Activated T-helper 1 cell treated with anti-CD3 and anti-CD28 coated beads, Interleukin-12 subunit alpha, Interleukin-12 subunit beta, Interleukin-2, Interleukin-4 antibody, amounts not matched to agents 30 ng/mL and 10 ng/mL and 1 ng/mL, durations not matched to agents 14 hours and 24 hours and 36 hours (primary cell): ENCODE measurements around the gene NR3C2. TPM values are rescaled to one million over a fixed set of nuclear protein-coding genes. Genes with fewer than 3 reads are reported as not detected.

Experiments used
- DNase-seq: peaks from one replicate; pipeline ENCODE4 v3.0.0; 2021; ENCODE audit warnings: low spot score
- H3K27ac Mint-ChIP-seq: one replicate; pipeline ENCODE4 v1.8.0; 2021; ENCODE audit warnings: mild to moderate bottlenecking, mixed read lengths
- H3K27me3 Mint-ChIP-seq: one replicate; pipeline ENCODE4 v1.8.0; 2022; ENCODE audit warnings: mild to moderate bottlenecking, moderate library complexity, mixed read lengths; ENCODE audit not compliant: insufficient read depth
- H3K36me3 Mint-ChIP-seq: one replicate; pipeline ENCODE4 v1.8.0; 2021; ENCODE audit warnings: low read depth, mixed read lengths
- H3K4me1 Mint-ChIP-seq: one replicate; pipeline ENCODE4 v1.8.0; 2021; ENCODE audit warnings: low read depth, mixed read lengths
- H3K4me3 Mint-ChIP-seq: one replicate; pipeline ENCODE4 v1.8.0; 2021; ENCODE audit warnings: mild to moderate bottlenecking, moderate library complexity, mixed read lengths
- H3K9me3 Mint-ChIP-seq: one replicate; pipeline ENCODE4 v1.8.0; 2021; ENCODE audit warnings: mixed read lengths
- intact Hi-C: fragments of 100-400 bp; cut with micrococcal nuclease; formaldehyde crosslinking; loops from one replicate; pipeline ENCODE4 v1.15.1; 2024
- total RNA-seq: library from RNA; stranded (reverse); gene quantifications from 2 replicates; pipeline ENCODE4 v1.2.3, GENCODE V29; 2022

Gene NR3C2
- total RNA-seq, 1 donor from 2014 or later, result 0.29 TPM

- H3K36me3 Mint-ChIP-seq, result no peaks in the 10 kb centered on the region
- H3K27ac Mint-ChIP-seq, result no peak overlapping the region
- peaks cover 3% of the 10 kb centered on the region for H3K27me3 Mint-ChIP-seq
These were observed 131.5 kb downstream of the NR3C2 start for GRCh38 chr4:148310756-148311155.

GRCh38 chr4:148305751-148306150 lies 136.5 kb downstream of the NR3C2 start:
- Mint-ChIP-seq H3K9me3 (peaks cover 4% of the 10 kb centered on the region), H3K4me3 (no peak overlapping the region), H3K27me3 (peaks cover 3% of the 10 kb centered on the region), H3K36me3 (no peaks in the 10 kb centered on the region), H3K4me1 (no peaks in the 10 kb centered on the region), H3K27ac (no peak overlapping the region)
- intact Hi-C loops, result no loop called here
- DNase-seq, result no peak

More at GRCh38 chr4:148310756-148311155, 131.5 kb downstream of the NR3C2 start:
- no peak for DNase-seq
- no peak overlapping the region for H3K4me3 Mint-ChIP-seq
- no peaks in the 10 kb centered on the region for H3K4me1 Mint-ChIP-seq
- intact Hi-C loops, result no loop called here
- H3K9me3 Mint-ChIP-seq, result no peaks in the 10 kb centered on the region

- DNase-seq, result no peak
- peaks cover 14% of the 10 kb centered on the region for H3K9me3 Mint-ChIP-seq
These were observed 139.8 kb downstream of the NR3C2 start for GRCh38 chr4:148302416-148302815.

GRCh38 chr4:148300877-148301276 lies 141.3 kb downstream of the NR3C2 start:
- DNase-seq, result no peak
- no peaks in the 10 kb centered on the region for H3K27me3 Mint-ChIP-seq
- intact Hi-C loops, result no loop called here
- no peak overlapping the region for H3K27ac Mint-ChIP-seq
- H3K4me3 Mint-ChIP-seq, result no peak overlapping the region
- H3K9me3 Mint-ChIP-seq, result peaks cover 14% of the 10 kb centered on the region
- no peaks in the 10 kb centered on the region for H3K4me1 Mint-ChIP-seq
- H3K36me3 Mint-ChIP-seq, result no peaks in the 10 kb centered on the region

More at GRCh38 chr4:148302416-148302815, 139.8 kb downstream of the NR3C2 start:
- no peak overlapping the region for H3K4me3 Mint-ChIP-seq
- no peak overlapping the region for H3K27ac Mint-ChIP-seq
- H3K27me3 Mint-ChIP-seq, result peaks cover 3% of the 10 kb centered on the region
- intact Hi-C loops, result no loop called here
- H3K36me3 Mint-ChIP-seq, result no peaks in the 10 kb centered on the region
- H3K4me1 Mint-ChIP-seq, result no peaks in the 10 kb centered on the region

GRCh38 chr4:148299337-148299736 lies 142.9 kb downstream of the NR3C2 start:
- Mint-ChIP-seq H3K36me3 (no peaks in the 10 kb centered on the region), H3K4me3 (no peak overlapping the region), H3K27me3 (no peaks in the 10 kb centered on the region), H3K4me1 (no peaks in the 10 kb centered on the region), H3K27ac (no peak overlapping the region), H3K9me3 (peaks cover 14% of the 10 kb centered on the region)
- intact Hi-C loops, result no loop called here
- DNase-seq, result no peak

GRCh38 chr4:148296498-148296897 lies 145.7 kb downstream of the NR3C2 start:
- H3K27me3 Mint-ChIP-seq, result no peaks in the 10 kb centered on the region
- H3K36me3 Mint-ChIP-seq, result no peaks in the 10 kb centered on the region
- H3K9me3 Mint-ChIP-seq, result peaks cover 14% of the 10 kb centered on the region
- DNase-seq, result no peak
- H3K27ac Mint-ChIP-seq, result no peak overlapping the region
- intact Hi-C loops, result no loop called here
- no peak overlapping the region for H3K4me3 Mint-ChIP-seq
- no peaks in the 10 kb centered on the region for H3K4me1 Mint-ChIP-seq

- Mint-ChIP-seq H3K36me3 (no peaks in the 10 kb centered on the region), H3K27me3 (no peaks in the 10 kb centered on the region), H3K4me1 (no peaks in the 10 kb centered on the region), H3K27ac (no peak overlapping the region), H3K9me3 (peaks cover 9% of the 10 kb centered on the region), H3K4me3 (no peak overlapping the region)
- intact Hi-C loops, result no loop called here
- DNase-seq, result no peak
These were observed 146.6 kb downstream of the NR3C2 start for GRCh38 chr4:148295642-148296041.

- DNase-seq, result no peak
These were observed 148.6 kb downstream of the NR3C2 start for GRCh38 chr4:148293571-148293970.

GRCh38 chr4:148292686-148293085 lies 149.5 kb downstream of the NR3C2 start:
- Mint-ChIP-seq H3K4me1 (no peaks in the 10 kb centered on the region), H3K27me3 (no peaks in the 10 kb centered on the region), H3K27ac (no peak overlapping the region), H3K36me3 (no peaks in the 10 kb centered on the region), H3K4me3 (no peak overlapping the region), H3K9me3 (no peaks in the 10 kb centered on the region)
- no peak for DNase-seq
- intact Hi-C loops, result no loop called here

More at GRCh38 chr4:148293571-148293970, 148.6 kb downstream of the NR3C2 start:
- no peak overlapping the region for H3K27ac Mint-ChIP-seq
- H3K9me3 Mint-ChIP-seq, result no peaks in the 10 kb centered on the region
- intact Hi-C loops, result no loop called here
- no peak overlapping the region for H3K4me3 Mint-ChIP-seq
- no peaks in the 10 kb centered on the region for H3K36me3 Mint-ChIP-seq
- H3K4me1 Mint-ChIP-seq, result no peaks in the 10 kb centered on the region
- no peaks in the 10 kb centered on the region for H3K27me3 Mint-ChIP-seq

GRCh38 chr4:148289740-148290139 lies 152.5 kb downstream of the NR3C2 start:
- Mint-ChIP-seq H3K4me1 (no peaks in the 10 kb centered on the region), H3K4me3 (no peak overlapping the region), H3K9me3 (no peaks in the 10 kb centered on the region), H3K27me3 (no peaks in the 10 kb centered on the region), H3K36me3 (no peaks in the 10 kb centered on the region), H3K27ac (no peak overlapping the region)
- no peak for DNase-seq
- intact Hi-C loops, result no loop called here

GRCh38 chr4:148288448-148288847 lies 153.8 kb downstream of the NR3C2 start:
- no peaks in the 10 kb centered on the region for H3K4me1 Mint-ChIP-seq
- intact Hi-C loops, result no loop called here
- no peak overlapping the region for H3K27ac Mint-ChIP-seq
- H3K36me3 Mint-ChIP-seq, result no peaks in the 10 kb centered on the region
- DNase-seq, result no peak
- no peak overlapping the region for H3K4me3 Mint-ChIP-seq
- no peaks in the 10 kb centered on the region for H3K9me3 Mint-ChIP-seq
- no peaks in the 10 kb centered on the region for H3K27me3 Mint-ChIP-seq

- H3K4me3 Mint-ChIP-seq, result no peak overlapping the region
- H3K27ac Mint-ChIP-seq, result no peak overlapping the region
- intact Hi-C loops, result no loop called here
- DNase-seq, result no peak
- no peaks in the 10 kb centered on the region for H3K27me3 Mint-ChIP-seq
- no peaks in the 10 kb centered on the region for H3K36me3 Mint-ChIP-seq
- H3K4me1 Mint-ChIP-seq, result no peaks in the 10 kb centered on the region
- H3K9me3 Mint-ChIP-seq, result no peaks in the 10 kb centered on the region
These were observed 155.1 kb downstream of the NR3C2 start for GRCh38 chr4:148287111-148287510.

GRCh38 chr4:148286012-148286411 lies 156.2 kb downstream of the NR3C2 start:
- H3K4me3 Mint-ChIP-seq, result no peak overlapping the region
- no peak for DNase-seq
- no peaks in the 10 kb centered on the region for H3K27me3 Mint-ChIP-seq
- H3K9me3 Mint-ChIP-seq, result no peaks in the 10 kb centered on the region
- H3K4me1 Mint-ChIP-seq, result no peaks in the 10 kb centered on the region
- intact Hi-C loops, result no loop called here
- H3K27ac Mint-ChIP-seq, result no peak overlapping the region
- no peaks in the 10 kb centered on the region for H3K36me3 Mint-ChIP-seq

- no peaks in the 10 kb centered on the region for H3K27me3 Mint-ChIP-seq
- no peak for DNase-seq
- no peak overlapping the region for H3K4me3 Mint-ChIP-seq
- H3K4me1 Mint-ChIP-seq, result no peaks in the 10 kb centered on the region
- no peaks in the 10 kb centered on the region for H3K9me3 Mint-ChIP-seq
- intact Hi-C loops, result no loop called here
- H3K27ac Mint-ChIP-seq, result no peak overlapping the region
- H3K36me3 Mint-ChIP-seq, result no peaks in the 10 kb centered on the region
These were observed 158.5 kb downstream of the NR3C2 start for GRCh38 chr4:148283665-148284064.
